Calu3 (cell line): ENCODE measurements around the gene GLI3. TPM values are rescaled to one million over a fixed set of nuclear protein-coding genes. Genes with fewer than 3 reads are reported as not detected.

ENCODE experiments used
- BruUV-seq: library from RNA; stranded (reverse); fragments of 400-500 nt; replicated peaks from 2 replicates; lab custom pipeline; 2021; lab: Mats Ljungman, UMichigan
- CTCF ChIA-PET: fragments of 300-600 bp; sonication (Branson Sonifier 250); formaldehyde crosslinking; loops from one replicate; lab custom pipeline; 2022; ENCODE audit warnings: antibody characterized with exemption; lab: Charles Lee
- DNase-seq: peaks from one replicate; pipeline ENCODE4 v3.0.0; 2022
- H3K27ac Mint-ChIP-seq: one replicate; pipeline ENCODE4 v1.8.0; 2022; ENCODE audit warnings: mixed read lengths; ENCODE audit not compliant: unreplicated experiment
- H3K27me3 Mint-ChIP-seq: one replicate; pipeline ENCODE4 v1.8.0; 2022; ENCODE audit warnings: mixed read lengths; ENCODE audit not compliant: unreplicated experiment
- H3K36me3 Mint-ChIP-seq: one replicate; pipeline ENCODE4 v1.8.0; 2022; ENCODE audit warnings: mild to moderate bottlenecking, moderate library complexity, mixed read lengths; ENCODE audit not compliant: insufficient read depth, unreplicated experiment
- H3K4me1 Mint-ChIP-seq: one replicate; pipeline ENCODE4 v1.8.0; 2022; ENCODE audit warnings: mild to moderate bottlenecking, low read depth, mixed read lengths; ENCODE audit not compliant: unreplicated experiment
- H3K4me3 Mint-ChIP-seq: one replicate; pipeline ENCODE4 v1.8.0; 2022; ENCODE audit warnings: mild to moderate bottlenecking, low read depth, moderate library complexity, mixed read lengths; ENCODE audit not compliant: unreplicated experiment
- H3K9me3 Mint-ChIP-seq: one replicate; pipeline ENCODE4 v1.8.0; 2022; ENCODE audit warnings: low read depth, mixed read lengths; ENCODE audit not compliant: unreplicated experiment
- CTCF ChIP-seq: fragments of 200-600 bp; IDR thresholded peaks from one replicate; pipeline ENCODE4 v1.8.0; 2022; ENCODE audit warnings: antibody characterized with exemption; ENCODE audit not compliant: unreplicated experiment
- intact Hi-C: fragments of 100-400 bp; cut with micrococcal nuclease; formaldehyde crosslinking; loops from one replicate; pipeline ENCODE4 v1.10.0; 2022; ENCODE audit not compliant: unreplicated experiment
- total RNA-seq: library from RNA; stranded (reverse); gene quantifications from 2 replicates; pipeline ENCODE4 v1.2.3, GENCODE V29; 2022

Gene GLI3
- total RNA-seq, 1 experiment from 2014 or later = not detected

GRCh38 chr7:42219447-42219846 is 17.6 kb downstream of the GLI3 start:
- DNase-seq = no peak
- intact Hi-C loops = no loop called here
- no peak for TF ChIP-seq CTCF
- Mint-ChIP-seq H3K27ac (no peak overlapping the region), H3K9me3 (no peaks in the 10 kb centered on the region), H3K4me3 (no peak overlapping the region), H3K36me3 (no peaks in the 10 kb centered on the region), H3K4me1 (no peaks in the 10 kb centered on the region), H3K27me3 (peaks cover 49% of the 10 kb centered on the region)
- CTCF ChIA-PET = no interaction called here
- no TSS peak for BruUV-seq

- TF ChIP-seq CTCF = no peak
- Mint-ChIP-seq H3K9me3 (no peaks in the 10 kb centered on the region), H3K36me3 (no peaks in the 10 kb centered on the region), H3K27me3 (peaks cover 61% of the 10 kb centered on the region), H3K4me1 (no peaks in the 10 kb centered on the region), H3K4me3 (no peak overlapping the region), H3K27ac (no peak overlapping the region)
- BruUV-seq = no TSS peak
- CTCF ChIA-PET = interaction anchor here (0.7 kb wide), 4 partner anchors 55 to 567 kb away, joined by 3 to 6 read pairs (median 4); no protein-coding TSS in a partner anchor
- DNase-seq = no peak
- intact Hi-C loops = no loop called here
These were observed 18.8 kb downstream of the GLI3 start for GRCh38 chr7:42218248-42218647.

- DNase-seq = no peak
- no peaks in the 10 kb centered on the region for H3K4me1 Mint-ChIP-seq
- H3K27me3 Mint-ChIP-seq = peaks cover 68% of the 10 kb centered on the region
- no peak for TF ChIP-seq CTCF
- no peaks in the 10 kb centered on the region for H3K9me3 Mint-ChIP-seq
- no peaks in the 10 kb centered on the region for H3K36me3 Mint-ChIP-seq
- H3K4me3 Mint-ChIP-seq = no peak overlapping the region
- BruUV-seq = no TSS peak
- CTCF ChIA-PET = interaction anchor here (0.7 kb wide), 1 partner anchor 55 kb away, joined by 3 read pairs; no protein-coding TSS in a partner anchor
- H3K27ac Mint-ChIP-seq = no peak overlapping the region
- intact Hi-C loops = no loop called here
These were observed 19.5 kb downstream of the GLI3 start for GRCh38 chr7:42217548-42217947.

- Mint-ChIP-seq H3K4me3 (no peak overlapping the region), H3K4me1 (no peaks in the 10 kb centered on the region), H3K27me3 (peaks cover 73% of the 10 kb centered on the region), H3K36me3 (no peaks in the 10 kb centered on the region), H3K9me3 (no peaks in the 10 kb centered on the region), H3K27ac (no peak overlapping the region)
- TF ChIP-seq CTCF = no peak
- DNase-seq = no peak
- BruUV-seq = no TSS peak
- intact Hi-C loops = no loop called here
- CTCF ChIA-PET = no interaction called here
These were observed 20.0 kb downstream of the GLI3 start for GRCh38 chr7:42217053-42217452.
